Thyroid gland (tissue), 4 donors: ENCODE data around the gene ZNF730.

Experiments
- CTCF ChIP-seq, 6 experiments: fragments of 200-600 bp in 3 of 6; fragments of 450-650 bp in 3 of 6; sonication (generic) in 3 of 6; IDR thresholded peaks; one replicate each; pipeline ENCODE4 v1.5.1; 2016 to 2019; ENCODE audit warnings: antibody characterized with exemption in 6 of 6, mild to moderate bottlenecking in 2 of 6, inconsistent platforms in 1 of 6, moderate library complexity in 1 of 6
- POLR2A ChIP-seq, 2 donors: fragments of 450-650 bp; IDR thresholded peaks; one replicate each; pipeline ENCODE4 v1.6.1; 2017; ENCODE audit warnings: antibody characterized with exemption in 2 of 2, mild to moderate bottlenecking in 2 of 2, moderate library complexity in 1 of 2

GRCh38 chr19:23093832-23094231 lies 23.0 kb upstream of the ZNF730 start:
- TF ChIP-seq CTCF (IDR thresholded peaks at IDR 0.05) (no peak), POLR2A (IDR thresholded peaks at IDR 0.05) (no peak)
